Activated effector memory CD4-positive, alpha-beta T cell treated with Interleukin-2 at 50 U/mL for 16 hours (primary cell): Measurements from ENCODE around the gene TATDN3.
"Not testable (repeated sequence)": the region's sequence is repeated elsewhere in the genome, so short reads cannot be mapped to it uniquely, and the experiment has no call there.

Source experiments
- DNase-seq: peaks from one replicate; pipeline ENCODE4 v3.0.0-alpha.2; 2020

The TATDN3 gene, protein sequence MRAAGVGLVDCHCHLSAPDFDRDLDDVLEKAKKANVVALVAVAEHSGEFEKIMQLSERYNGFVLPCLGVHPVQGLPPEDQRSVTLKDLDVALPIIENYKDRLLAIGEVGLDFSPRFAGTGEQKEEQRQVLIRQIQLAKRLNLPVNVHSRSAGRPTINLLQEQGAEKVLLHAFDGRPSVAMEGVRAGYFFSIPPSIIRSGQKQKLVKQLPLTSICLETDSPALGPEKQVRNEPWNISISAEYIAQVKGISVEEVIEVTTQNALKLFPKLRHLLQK

GRCh38 chr1:212791676-212792395 lies at the start of gene TATDN3, which contains the start of gene NSL1:
TATDN3 (plus strand) TSS chr1:212791894; CDS start chr1:212791922, 28 bp downstream.
NSL1 (minus strand) TSS chr1:212791777; CDS start chr1:212791763, 14 bp downstream.
- peak; percentile 92 for DNase-seq

DNA sequence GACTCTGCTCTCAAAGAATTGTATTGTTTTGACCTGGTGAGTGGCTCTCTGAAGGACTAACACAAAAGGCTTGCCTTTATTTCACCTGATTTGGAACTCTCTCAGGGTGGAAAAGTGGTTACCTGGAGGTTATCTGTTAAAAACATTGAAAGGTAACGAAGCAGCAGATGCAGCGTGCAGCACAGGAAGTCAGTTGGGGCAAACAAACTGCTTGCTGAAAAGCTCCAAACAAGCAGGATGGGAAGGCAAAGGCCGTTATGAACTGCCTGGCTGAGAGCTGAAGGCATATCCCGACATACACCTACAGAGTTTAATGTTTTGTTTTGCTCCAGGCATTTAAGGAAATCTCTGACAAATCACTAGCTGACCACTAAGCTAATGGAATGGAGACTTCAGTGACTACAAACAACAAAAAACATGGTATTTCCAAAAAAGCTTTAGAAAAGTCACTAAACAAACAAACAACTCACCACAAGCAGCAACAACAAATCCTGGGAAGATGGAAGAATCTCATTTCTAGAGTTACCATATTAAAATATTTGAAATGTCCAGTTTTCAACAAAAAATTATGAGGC lies 47.7 kb upstream of the TATDN3 start:
- DNase-seq, result no peak

- no peak for DNase-seq
Measured at GRCh38 chr1:212745303-212745702, 46.4 kb upstream of the TATDN3 start.

DNA sequence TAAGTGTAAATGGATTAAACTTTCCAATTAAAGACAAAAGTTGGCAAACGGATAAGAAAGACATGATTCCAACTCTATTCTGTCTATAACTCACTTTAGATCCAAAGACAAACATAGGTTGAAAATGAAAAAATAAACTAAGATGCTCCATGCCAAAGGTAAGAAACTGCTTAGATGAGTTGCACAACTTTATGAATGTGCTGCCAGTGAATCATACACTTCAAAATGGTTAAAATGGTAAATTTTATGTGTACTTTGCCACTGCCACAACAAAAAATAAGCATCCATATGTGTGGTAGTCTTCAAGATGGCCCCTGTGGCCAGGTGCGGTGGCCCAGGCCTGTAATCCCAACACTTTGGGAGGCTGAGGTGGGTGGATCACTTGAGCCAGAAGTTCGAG lies 45.1 kb upstream of the TATDN3 start:
- no peak for DNase-seq

GRCh38 chr1:212749821-212750535 lies 41.7 kb upstream of the TATDN3 start:
- no peak for DNase-seq

DNA sequence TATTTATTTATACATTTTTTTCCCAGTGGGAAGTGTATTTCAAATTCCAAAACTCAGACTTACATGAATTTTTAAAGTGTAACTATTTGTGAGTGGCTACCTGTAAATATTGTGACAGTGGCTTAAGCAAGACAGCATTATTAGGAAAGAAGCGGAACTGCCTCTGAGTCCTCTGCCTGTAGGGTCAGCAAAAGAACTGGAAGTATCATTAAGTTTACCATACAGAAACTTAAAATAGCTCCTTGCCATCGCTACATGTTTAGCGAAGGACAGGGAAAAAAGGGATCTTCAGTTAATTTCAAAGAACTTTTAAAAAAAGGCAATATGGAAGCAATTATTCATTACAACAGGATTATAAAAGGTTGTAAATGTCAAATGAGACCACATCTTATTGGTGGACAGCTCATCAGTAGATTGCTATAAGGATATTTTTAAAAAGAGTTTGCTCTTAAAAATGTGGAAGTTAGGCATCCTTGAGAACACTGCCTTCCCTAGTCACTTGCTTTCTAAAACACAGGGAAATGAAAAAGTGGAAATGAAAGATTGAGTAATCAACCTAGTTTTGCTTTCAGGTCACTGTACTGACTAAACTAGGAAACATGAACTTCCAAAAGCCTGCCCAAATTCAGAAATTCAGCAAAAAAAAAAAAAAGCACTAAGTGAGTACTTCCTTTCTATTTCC lies 39.3 kb upstream of the TATDN3 start:
- no peak for DNase-seq

DNA sequence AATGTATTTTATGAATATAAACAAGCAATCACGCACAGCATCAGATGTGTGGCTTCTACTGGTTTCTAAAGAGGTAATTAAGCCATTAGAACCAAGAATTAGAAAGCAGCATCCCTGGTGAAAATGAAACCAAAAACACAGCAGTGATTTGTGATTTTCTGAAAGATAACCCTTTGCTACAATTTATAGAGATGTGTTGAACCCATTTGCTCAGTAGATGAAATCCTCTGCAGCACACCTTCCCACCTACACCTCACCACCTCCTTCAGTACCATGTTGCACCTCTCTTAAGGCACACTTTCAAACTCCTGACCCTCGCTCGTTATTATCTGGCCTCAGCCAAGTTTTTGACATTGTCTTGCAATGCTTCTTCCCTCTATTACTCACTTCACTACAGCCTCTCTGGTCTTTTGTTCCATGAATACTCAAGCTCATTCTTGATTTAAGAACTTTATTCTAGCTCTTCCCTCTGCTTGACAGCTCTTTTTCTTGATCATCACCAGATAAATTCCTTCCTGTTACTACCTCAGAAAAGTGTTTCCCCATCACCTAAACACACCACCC lies 38.7 kb upstream of the TATDN3 start:
- no peak for DNase-seq

GRCh38 chr1:212753749-212754148 lies 37.9 kb upstream of the TATDN3 start:
- no peak for DNase-seq

- no peak for DNase-seq
Measured at GRCh38 chr1:212754193-212754592, 37.5 kb upstream of the TATDN3 start.

- no peak for DNase-seq
Measured at GRCh38 chr1:212754680-212755079, 37.0 kb upstream of the TATDN3 start.

DNA sequence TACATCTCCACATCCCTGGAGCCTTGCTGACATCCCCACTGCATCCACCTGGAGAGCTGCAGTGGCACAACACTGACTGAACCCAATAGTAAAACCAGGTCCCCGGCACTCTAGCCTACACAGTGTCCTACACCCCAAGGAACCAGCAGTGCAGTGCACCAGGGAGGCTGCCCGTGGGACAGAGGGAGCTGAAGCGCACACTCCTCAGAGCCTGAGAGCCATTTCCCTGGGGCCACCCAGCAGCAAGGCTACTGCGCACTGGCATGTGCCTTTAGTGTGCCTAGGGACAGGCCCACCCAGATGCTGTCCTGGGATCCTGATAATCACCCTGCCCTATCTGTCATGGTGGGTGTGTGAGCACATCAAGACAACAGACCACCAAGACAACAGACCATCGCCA lies 32.0 kb upstream of the TATDN3 start:
- DNase-seq, result no peak

DNA sequence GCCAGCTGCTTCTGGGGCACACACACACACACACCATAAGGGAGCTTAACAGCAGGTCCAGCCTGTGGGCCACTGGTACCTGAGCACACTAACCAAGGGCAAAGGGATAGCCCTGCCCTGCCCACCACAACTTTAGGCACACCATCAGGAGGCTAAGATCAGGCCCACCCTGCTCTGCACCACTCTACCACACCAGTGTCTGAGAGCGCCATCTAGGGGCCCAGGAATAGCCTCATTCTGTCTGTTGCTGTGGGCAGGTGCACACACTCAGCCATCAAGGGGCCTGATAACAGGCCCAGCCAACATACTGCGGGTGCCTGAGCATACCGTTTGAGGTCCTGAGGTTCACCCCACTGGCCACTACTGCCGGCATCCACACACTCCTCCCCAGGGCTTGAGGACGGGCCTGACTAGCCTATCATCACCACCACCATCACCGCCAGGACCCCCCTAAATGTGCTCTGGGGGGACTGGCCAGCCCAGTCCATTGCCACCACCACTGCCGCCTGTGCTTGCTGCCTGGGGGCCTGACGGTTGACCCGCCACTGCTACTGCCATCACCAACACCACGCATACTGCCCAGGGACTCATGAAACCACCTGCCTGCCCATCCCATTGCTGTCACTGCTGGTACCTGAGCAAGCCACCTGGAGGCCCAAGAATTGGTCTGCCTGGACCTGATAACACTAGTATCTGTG lies 31.4 kb upstream of the TATDN3 start:
- no peak for DNase-seq

GRCh38 chr1:212762234-212762633 lies 29.5 kb upstream of the TATDN3 start:
- no peak for DNase-seq

GRCh38 chr1:212762839-212763238 lies 28.9 kb upstream of the TATDN3 start:
- no peak for DNase-seq

DNA sequence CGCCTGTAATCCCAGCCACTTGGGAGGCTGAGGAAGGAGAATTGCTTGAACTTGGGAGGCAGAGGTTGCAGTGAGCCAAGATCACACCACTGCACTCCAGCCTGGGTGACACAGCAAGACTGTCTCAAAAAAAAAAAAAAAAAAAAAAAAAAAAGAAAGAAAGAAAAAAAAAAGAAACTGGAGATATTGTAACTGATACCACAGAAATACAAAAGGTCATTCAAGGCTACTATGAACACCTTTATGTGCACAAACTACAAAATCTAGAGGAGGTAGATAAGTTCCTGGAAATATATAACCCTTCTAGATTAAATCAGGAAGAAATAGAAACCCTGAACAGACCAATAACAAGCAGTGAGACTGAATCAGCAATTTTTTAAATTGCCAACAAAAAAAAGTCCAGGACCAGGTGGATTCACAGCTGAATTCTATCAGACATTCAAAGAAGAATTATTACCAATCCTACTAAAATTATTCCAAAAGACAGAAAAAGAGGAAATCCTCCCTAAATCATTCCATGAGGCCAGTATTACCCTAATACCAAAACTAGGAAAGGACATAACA lies 26.9 kb upstream of the TATDN3 start:
- DNase-seq, result not testable (repeated sequence)

DNA sequence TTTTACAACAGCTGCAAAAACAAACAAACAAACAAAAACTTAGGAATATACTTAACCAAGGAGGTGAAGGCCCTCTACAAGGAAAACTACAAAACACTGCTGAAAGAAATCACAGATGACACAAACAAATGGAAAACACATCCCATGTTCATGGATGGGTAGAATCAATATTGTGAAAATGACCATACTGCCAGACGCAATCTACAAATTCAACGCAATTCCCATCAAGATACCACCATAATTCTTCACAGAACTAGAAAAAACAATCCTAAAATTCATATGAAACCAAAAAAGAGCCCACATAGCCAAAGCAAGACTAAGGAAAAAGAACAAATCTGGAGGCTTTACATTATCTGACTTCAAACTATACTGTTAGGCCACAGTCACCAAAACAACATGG lies 24.9 kb upstream of the TATDN3 start:
- not testable (repeated sequence) for DNase-seq

GRCh38 chr1:212769459-212770167 lies 22.1 kb upstream of the TATDN3 start:
- no peak for DNase-seq

- DNase-seq, result no peak
Measured at GRCh38 chr1:212771341-212771740, 20.4 kb upstream of the TATDN3 start.

DNA sequence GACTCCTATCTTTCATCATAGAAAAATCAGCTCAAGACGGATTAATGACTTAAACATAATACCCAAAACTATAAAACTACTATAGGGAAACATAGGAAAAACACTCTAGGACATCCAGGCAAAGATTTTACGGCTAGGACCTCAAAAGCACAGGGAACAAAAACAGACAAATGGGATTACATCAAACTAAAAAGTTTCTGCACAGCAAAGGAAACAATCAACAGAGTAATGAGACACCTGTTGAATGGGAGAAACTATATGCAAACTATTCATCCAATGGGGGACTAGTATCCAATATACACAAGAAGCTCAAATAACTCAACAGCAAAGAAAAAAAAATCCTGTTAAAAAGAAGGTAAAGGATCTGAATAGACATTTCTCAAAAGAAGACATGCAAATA lies 18.7 kb upstream of the TATDN3 start:
- no peak for DNase-seq

- DNase-seq, result no peak
Measured at GRCh38 chr1:212774584-212774983, 17.1 kb upstream of the TATDN3 start.

- no peak for DNase-seq
Measured at GRCh38 chr1:212775241-212775640, 16.5 kb upstream of the TATDN3 start.
